Body of pancreas (tissue), 4 donors: ENCODE results near the gene OR5M3. TPM values are rescaled to one million over a fixed set of nuclear protein-coding genes. Genes with fewer than 3 reads are reported as not detected.

Experiments used
- ATAC-seq: fragments of 150-250 bp; one replicate; pipeline ENCODE4 v1.9.1; 2016
- DNase-seq, 4 donors: peaks; one replicate each; pipeline ENCODE4 v3.0.0-alpha.2; 2019
- H3K27ac ChIP-seq, 4 donors: fragments of 200-600 bp; sonication (generic); 1 replicate in 3 of 4; 2 replicates in 1 of 4; pipeline versions ENCODE4 v1.5.1 to v1.6.1; 2016 to 2019; ENCODE audit warnings: mild to moderate bottlenecking in 1 of 4, mixed read lengths in 1 of 4, moderate library complexity in 1 of 4
- H3K27me3 ChIP-seq, 2 donors: fragments of 200-600 bp; sonication (generic); one replicate each; pipeline ENCODE4 v1.6.0; 2016; ENCODE audit warnings: mild to moderate bottlenecking in 1 of 2
- H3K36me3 ChIP-seq, 2 donors: fragments of 200-600 bp; sonication (generic); replicated peaks in 1 of 2; 2 replicates each; pipeline ENCODE4 v1.5.1; 2016; ENCODE audit warnings: low read depth in 2 of 2; ENCODE audit not compliant: insufficient read depth in 1 of 2
- H3K4me1 ChIP-seq: fragments of 200-600 bp; sonication (generic); one replicate; pipeline ENCODE4 v1.6.0; 2016
- H3K4me3 ChIP-seq, 2 donors: fragments of 200-600 bp; sonication (generic); 1 replicate in 1 of 2; 2 replicates in 1 of 2; pipeline ENCODE4 v1.5.1; 2016 to 2019
- H3K9me3 ChIP-seq, 3 donors: fragments of 200-600 bp; sonication (generic); 1 replicate in 2 of 3; 2 replicates in 1 of 3; pipeline ENCODE4 v1.5.1; 2016
- POLR2A ChIP-seq, 3 donors: fragments of 450-650 bp; IDR thresholded peaks; one replicate each; pipeline ENCODE4 v1.6.1; 2016; ENCODE audit warnings: antibody characterized with exemption in 3 of 3, mild to moderate bottlenecking in 2 of 3
- WGBS, 2 donors: methylation state at CpG; one replicate each; pipeline ENCODE4 v1.1.5; 2017; 5-methylcytosine and 5-hydroxymethylcytosine counted together
- intact Hi-C: fragments of 100-400 bp; cut with DNase I; formaldehyde crosslinking; loops from one replicate; pipeline ENCODE4 v1.15.1; 2023
- total RNA-seq, 2 donors: library from RNA; depleted of rRNA; stranded (reverse); fragments of >200 nt; gene quantifications; one replicate each; pipeline ENCODE4 v1.1.0, GENCODE V29; 2016
- TF ChIP-seq, protein P1 (sequence below), 7 experiments: fragments of 450-650 bp in 4 of 7; fragments of 200-600 bp in 3 of 7; sonication (generic) in 3 of 7; IDR thresholded peaks; one replicate each; pipeline ENCODE4 v1.5.1; 2016 to 2019; ENCODE audit warnings: antibody characterized with exemption in 7 of 7

OR5M3 gene
- not detected for total RNA-seq

DNA sequence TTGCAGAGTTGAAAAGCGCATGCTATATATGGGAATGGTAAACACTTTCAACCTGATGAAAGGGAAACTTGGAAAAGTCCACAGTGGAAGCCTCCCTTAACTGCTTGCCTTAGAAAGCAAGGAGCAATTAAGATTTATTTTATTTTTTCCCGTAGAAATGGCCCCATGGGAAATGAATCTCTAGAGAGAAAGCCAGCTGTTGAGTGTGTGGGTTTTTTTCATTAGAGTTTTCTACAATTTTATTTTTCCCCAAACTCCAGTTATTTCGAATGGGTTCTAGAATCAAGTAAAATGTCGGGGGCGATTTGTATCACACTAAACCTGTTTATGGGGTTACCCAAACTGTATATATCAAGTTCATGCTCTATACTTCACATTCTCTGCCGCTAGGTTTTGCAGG lies at the start of gene OR5M3:
OR5M3 (minus strand) TSS at position 101 of the 400 bp plus-strand sequence. CDS start 2,855 bp downstream, outside the sequence.
- no peaks in the 10 kb centered on the region for H3K4me1 ChIP-seq
- intact Hi-C loops: no loop called here

DNA sequence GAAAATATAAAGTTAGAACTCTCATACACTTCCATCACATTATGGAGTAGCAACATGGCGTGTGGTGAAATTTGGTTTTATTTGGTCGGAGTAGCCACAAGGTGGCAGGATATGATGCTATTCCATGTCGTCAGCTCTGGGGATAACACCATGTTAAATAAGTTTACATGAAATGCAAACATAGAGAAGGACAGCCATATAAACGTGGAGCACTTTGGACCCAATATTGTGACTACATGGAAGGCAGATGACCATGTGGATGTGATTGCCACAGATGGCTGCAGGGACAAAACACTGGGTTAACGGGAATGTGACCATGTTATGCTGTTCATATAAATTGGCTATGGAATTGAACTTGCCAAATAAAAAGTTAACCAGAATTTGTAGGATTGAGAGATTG lies 48.9 kb upstream of the OR5M3 start:
- no peaks in the 10 kb centered on the region for H3K27me3 ChIP-seq
- no peak for ATAC-seq
- WGBS, 2 donors: 44 to 50% methylated on average over 5 of the region's 5 CpGs
- no peak for TF ChIP-seq POLR2A (IDR thresholded peaks at IDR 0.05)
- TF ChIP-seq, protein P1, sequence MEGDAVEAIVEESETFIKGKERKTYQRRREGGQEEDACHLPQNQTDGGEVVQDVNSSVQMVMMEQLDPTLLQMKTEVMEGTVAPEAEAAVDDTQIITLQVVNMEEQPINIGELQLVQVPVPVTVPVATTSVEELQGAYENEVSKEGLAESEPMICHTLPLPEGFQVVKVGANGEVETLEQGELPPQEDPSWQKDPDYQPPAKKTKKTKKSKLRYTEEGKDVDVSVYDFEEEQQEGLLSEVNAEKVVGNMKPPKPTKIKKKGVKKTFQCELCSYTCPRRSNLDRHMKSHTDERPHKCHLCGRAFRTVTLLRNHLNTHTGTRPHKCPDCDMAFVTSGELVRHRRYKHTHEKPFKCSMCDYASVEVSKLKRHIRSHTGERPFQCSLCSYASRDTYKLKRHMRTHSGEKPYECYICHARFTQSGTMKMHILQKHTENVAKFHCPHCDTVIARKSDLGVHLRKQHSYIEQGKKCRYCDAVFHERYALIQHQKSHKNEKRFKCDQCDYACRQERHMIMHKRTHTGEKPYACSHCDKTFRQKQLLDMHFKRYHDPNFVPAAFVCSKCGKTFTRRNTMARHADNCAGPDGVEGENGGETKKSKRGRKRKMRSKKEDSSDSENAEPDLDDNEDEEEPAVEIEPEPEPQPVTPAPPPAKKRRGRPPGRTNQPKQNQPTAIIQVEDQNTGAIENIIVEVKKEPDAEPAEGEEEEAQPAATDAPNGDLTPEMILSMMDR (IDR thresholded peaks at IDR 0.05): no peak
- H3K27ac ChIP-seq: no peak overlapping the region
- no peaks in the 10 kb centered on the region for H3K4me1 ChIP-seq
- no peak for DNase-seq
- H3K4me3 ChIP-seq: no peak overlapping the region
- intact Hi-C loops: no loop called here
- H3K36me3 ChIP-seq: no peaks in the 10 kb centered on the region
- H3K9me3 ChIP-seq: no peaks in the 10 kb centered on the region

More for the DNA sequence above, at the start of gene OR5M3:
- DNase-seq: no peak
- Histone ChIP-seq H3K36me3 (no peaks in the 10 kb centered on the region), H3K27me3 (no peaks in the 10 kb centered on the region), H3K4me3 (no peak within 1 kb of the TSS), H3K9me3 (no peaks in the 10 kb centered on the region), H3K27ac (no peak within 1 kb of the TSS)
- ATAC-seq: no peak
- WGBS, 2 donors: 75 to 83% methylated on average over 6 of the region's 6 CpGs
- TF ChIP-seq POLR2A (IDR thresholded peaks at IDR 0.05): no peak
- TF ChIP-seq, protein P1 (IDR thresholded peaks at IDR 0.05): no peak

DNA sequence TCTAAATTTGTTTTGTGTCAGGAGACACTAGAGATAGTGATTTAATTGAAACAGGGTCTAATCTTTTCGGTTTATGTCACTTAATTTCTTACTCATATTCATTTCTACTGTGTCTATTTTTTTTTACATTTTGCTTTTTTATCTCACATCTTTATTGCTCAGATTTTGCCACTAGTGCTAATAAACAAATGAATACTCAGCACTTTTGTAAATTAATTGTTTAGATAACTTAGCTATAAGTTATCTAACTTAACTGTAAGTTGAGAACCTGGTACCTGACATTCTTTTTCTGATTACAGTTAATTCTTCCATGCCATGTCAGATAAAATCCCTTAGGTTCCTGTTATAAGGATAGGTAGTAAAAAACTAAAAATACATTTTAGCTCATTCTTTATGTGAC lies 40.1 kb upstream of the OR5M3 start:
- no peaks in the 10 kb centered on the region for H3K4me1 ChIP-seq
- DNase-seq (no peak), ATAC-seq (no peak)
- no peak overlapping the region for H3K27ac ChIP-seq
- TF ChIP-seq, protein P1 (IDR thresholded peaks at IDR 0.05): no peak
- no peak for TF ChIP-seq POLR2A (IDR thresholded peaks at IDR 0.05)
- no peak overlapping the region for H3K4me3 ChIP-seq
- no peaks in the 10 kb centered on the region for H3K9me3 ChIP-seq
- no peaks in the 10 kb centered on the region for H3K36me3 ChIP-seq
- intact Hi-C loops: no loop called here
- 37 to 58% methylated on average over 1 of the region's 1 CpG for WGBS, 2 donors
- H3K27me3 ChIP-seq: no peaks in the 10 kb centered on the region

DNA sequence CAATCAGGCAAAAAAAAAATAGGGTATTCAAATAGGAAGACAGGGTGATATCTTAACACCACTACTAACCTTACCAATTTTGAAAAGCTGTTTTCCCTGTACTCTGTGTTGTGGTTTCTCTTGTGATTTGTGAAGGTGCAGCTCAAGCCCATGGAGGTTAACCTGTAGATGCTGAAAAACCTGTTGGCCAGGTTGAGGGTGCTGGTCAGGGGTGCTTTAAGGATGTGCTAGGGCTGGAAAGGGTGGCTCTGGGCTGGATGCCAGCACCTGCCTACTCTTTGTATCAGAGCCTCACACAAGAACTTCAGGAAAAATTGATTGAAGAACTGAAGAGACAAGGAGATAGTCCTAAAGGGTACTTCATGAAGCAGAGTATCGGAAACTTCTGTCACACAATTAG lies 36.3 kb upstream of the OR5M3 start:
- intact Hi-C loops: no loop called here
- Histone ChIP-seq H3K27ac (no peak overlapping the region), H3K9me3 (no peaks in the 10 kb centered on the region), H3K4me3 (no peak overlapping the region), H3K4me1 (no peaks in the 10 kb centered on the region), H3K36me3 (no peaks in the 10 kb centered on the region), H3K27me3 (no peaks in the 10 kb centered on the region)
- ATAC-seq: no peak
- no peak for DNase-seq
- 80 to 95% methylated on average over 1 of the region's 1 CpG for WGBS, 2 donors
- no peak for TF ChIP-seq POLR2A (IDR thresholded peaks at IDR 0.05)
- TF ChIP-seq, protein P1 (IDR thresholded peaks at IDR 0.05): no peak

DNA sequence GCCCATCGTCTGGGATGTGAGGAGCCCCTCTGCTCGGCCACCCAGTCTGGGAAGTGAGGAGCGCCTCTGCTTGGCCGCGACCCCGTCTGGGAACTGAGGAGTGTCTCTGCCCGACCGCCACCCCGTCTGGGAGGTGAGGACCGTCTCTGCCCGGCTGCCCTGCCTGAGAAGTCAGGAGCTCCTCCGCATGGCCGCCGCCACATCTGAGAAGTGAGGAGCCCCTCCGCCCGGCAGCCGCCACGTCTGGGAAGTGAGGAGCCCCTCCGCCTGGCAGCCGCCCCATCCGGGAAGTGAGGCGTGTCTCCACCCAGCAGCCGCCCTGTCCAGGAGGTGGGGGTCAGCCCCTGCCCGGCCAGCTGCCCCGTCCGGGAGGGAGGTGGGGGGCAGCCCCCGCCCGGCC lies 23.9 kb upstream of the OR5M3 start:
- no peak overlapping the region for H3K4me3 ChIP-seq
- no peak for ATAC-seq
- intact Hi-C loops: no loop called here
- no peaks in the 10 kb centered on the region for H3K9me3 ChIP-seq
- TF ChIP-seq, protein P1 (IDR thresholded peaks at IDR 0.05): no peak
- TF ChIP-seq POLR2A (IDR thresholded peaks at IDR 0.05): no peak
- no peaks in the 10 kb centered on the region for H3K36me3 ChIP-seq
- no peak for DNase-seq
- no peaks in the 10 kb centered on the region for H3K4me1 ChIP-seq
- WGBS, 2 donors: 92 to 93% methylated on average over 2 to 22 of the region's 28 CpGs
- H3K27me3 ChIP-seq: no peaks in the 10 kb centered on the region
- no peak overlapping the region for H3K27ac ChIP-seq
